Neural progenitor cell (in vitro differentiated cells): ENCODE results near the gene NFASC. TPM values are rescaled to one million over a fixed set of nuclear protein-coding genes. Genes with fewer than 3 reads are reported as not detected.

Experiments
- DNase-seq: peaks from one replicate; pipeline ENCODE4 v3.0.0-alpha.2; 2016; ENCODE audit warnings: low spot score
- H2AFZ ChIP-seq: fragments of 200-600 bp; sonication (generic); replicated peaks from 2 replicates; pipeline ENCODE4 v1.6.1; 2016; ENCODE audit warnings: antibody characterized with exemption
- H3F3A ChIP-seq: fragments of 200-600 bp; sonication (generic); 2 replicates; pipeline ENCODE4 v1.6.1; 2016; ENCODE audit warnings: antibody characterized with exemption, low read depth
- H3K27ac ChIP-seq: fragments of 200-600 bp; sonication (generic); 2 replicates; pipeline ENCODE4 v1.5.1; 2016; ENCODE audit warnings: mild to moderate bottlenecking
- H3K27me3 ChIP-seq: fragments of 200-600 bp; sonication (generic); 2 replicates; pipeline ENCODE4 v1.6.1; 2016; ENCODE audit warnings: mild to moderate bottlenecking, moderate library complexity
- H3K36me3 ChIP-seq: fragments of 200-600 bp; sonication (generic); 2 replicates; pipeline ENCODE4 v1.5.1; 2016
- H3K4me1 ChIP-seq: fragments of 200-600 bp; sonication (generic); 2 replicates; pipeline ENCODE4 v1.6.1; 2016; ENCODE audit warnings: mixed run types
- H3K4me2 ChIP-seq: fragments of 200-600 bp; sonication (generic); 2 replicates; pipeline ENCODE4 v1.6.1; 2016
- H3K4me3 ChIP-seq: fragments of 200-600 bp; sonication (generic); 2 replicates; pipeline ENCODE4 v1.5.1; 2016
- H3K79me2 ChIP-seq: fragments of 200-600 bp; sonication (generic); 2 replicates; pipeline ENCODE4 v1.6.1; 2016; ENCODE audit warnings: low read depth
- H3K9ac ChIP-seq: fragments of 200-600 bp; sonication (generic); 2 replicates; pipeline ENCODE4 v1.6.1; 2016
- H3K9me3 ChIP-seq: fragments of 200-600 bp; sonication (generic); 2 replicates; pipeline ENCODE4 v1.5.1; 2016; ENCODE audit warnings: low read depth
- H4K20me1 ChIP-seq: fragments of 200-600 bp; sonication (generic); 2 replicates; pipeline ENCODE4 v1.6.1; 2016; ENCODE audit warnings: low read depth
- H3K27ac Mint-ChIP-seq: 3 replicates; pipeline ENCODE4 v1.8.0; 2021; ENCODE audit warnings: mixed read lengths
- H3K27me3 Mint-ChIP-seq: 2 replicates; pipeline ENCODE4 v1.8.0; 2022; ENCODE audit warnings: low read depth, mild to moderate bottlenecking, inconsistent platforms, moderate library complexity, mixed read lengths; ENCODE audit not compliant: insufficient read depth
- H3K36me3 Mint-ChIP-seq: 3 replicates; pipeline ENCODE4 v1.8.0; 2021; ENCODE audit warnings: mixed read lengths
- H3K4me1 Mint-ChIP-seq: 3 replicates; pipeline ENCODE4 v1.8.0; 2021; ENCODE audit warnings: mixed read lengths
- H3K4me3 Mint-ChIP-seq: 3 replicates; pipeline ENCODE4 v1.8.0; 2021; ENCODE audit warnings: mild to moderate bottlenecking, moderate library complexity, mixed read lengths
- H3K9me3 Mint-ChIP-seq: 3 replicates; pipeline ENCODE4 v1.8.0; 2020; ENCODE audit warnings: mixed read lengths
- CTCF ChIP-seq: fragments of 200-600 bp; sonication (generic); IDR thresholded peaks from 2 replicates; pipeline ENCODE4 v1.5.1; 2017; ENCODE audit warnings: antibody characterized with exemption, mild to moderate bottlenecking
- EZH2 ChIP-seq: fragments of 200-600 bp; sonication (generic); IDR thresholded peaks from 2 replicates; pipeline ENCODE4 v1.6.1; 2017; ENCODE audit warnings: antibody characterized with exemption, mild to moderate bottlenecking, moderate library complexity
- EZH2phosphoT487 ChIP-seq: fragments of 200-600 bp; sonication (generic); IDR thresholded peaks from 2 replicates; pipeline ENCODE4 v1.6.1; 2017; ENCODE audit warnings: antibody characterized with exemption
- total RNA-seq: library from RNA; depleted of rRNA; stranded (reverse); fragments of >200 nt; gene quantifications from 2 replicates; pipeline ENCODE4 v1.2.3, GENCODE V29; 2015; ENCODE audit warnings: low replicate concordance

The NFASC gene
- total RNA-seq, 1 donor from 2014 or later, result 2.5 TPM

- Mint-ChIP-seq H3K9me3 (no peaks in the 10 kb centered on the region), H3K27ac (peak overlapping the region; percentile 22), H3K36me3 (peaks cover 6% of the 10 kb centered on the region), H3K4me1 (peaks cover 45% of the 10 kb centered on the region), H3K27me3 (peaks cover 6% of the 10 kb centered on the region), H3K4me3 (no peak overlapping the region)
- H3K4me3 ChIP-seq, result no peak overlapping the region
- H3K79me2 ChIP-seq, result no peaks in the 10 kb centered on the region
- H3K36me3 ChIP-seq, result no peaks in the 10 kb centered on the region
- H3K27ac ChIP-seq, result no peak overlapping the region
- H4K20me1 ChIP-seq, result no peaks in the 10 kb centered on the region
- no peak overlapping the region for H2AFZ ChIP-seq
- peaks cover 61% of the 10 kb centered on the region for H3K4me1 ChIP-seq
- no peak overlapping the region for H3K9ac ChIP-seq
- H3K9me3 ChIP-seq, result no peaks in the 10 kb centered on the region
- no peak overlapping the region for H3K4me2 ChIP-seq
- H3F3A ChIP-seq, result peaks cover 24% of the 10 kb centered on the region
- TF ChIP-seq EZH2phosphoT487 (no peak), EZH2 (no peak), CTCF (no peak)
- H3K27me3 ChIP-seq, result no peaks in the 10 kb centered on the region
- no peak for DNase-seq
Observed at GRCh38 chr1:204994086-204994862, 123.6 kb downstream of the NFASC start.

GRCh38 chr1:204996981-204997380 is 126.3 kb downstream of the NFASC start:
- DNase-seq, result no peak
- no peak overlapping the region for H3K4me2 ChIP-seq
- H3K4me1 Mint-ChIP-seq, result peaks cover 28% of the 10 kb centered on the region
- H3K36me3 ChIP-seq, result no peaks in the 10 kb centered on the region
- peaks cover 25% of the 10 kb centered on the region for H3K27me3 ChIP-seq
- peaks cover 5% of the 10 kb centered on the region for H3F3A ChIP-seq
- no peak for TF ChIP-seq EZH2
- TF ChIP-seq EZH2phosphoT487, result no peak
- TF ChIP-seq CTCF, result no peak
- peaks cover 6% of the 10 kb centered on the region for H3K36me3 Mint-ChIP-seq
- no peak overlapping the region for H3K4me3 ChIP-seq
- peaks cover 37% of the 10 kb centered on the region for H3K4me1 ChIP-seq
- H3K9me3 ChIP-seq, result no peaks in the 10 kb centered on the region
- H2AFZ ChIP-seq, result no peak overlapping the region
- no peak overlapping the region for H3K27ac ChIP-seq
- no peaks in the 10 kb centered on the region for H3K9me3 Mint-ChIP-seq
- no peaks in the 10 kb centered on the region for H4K20me1 ChIP-seq
- peak overlapping the region; percentile 43 for H3K27ac Mint-ChIP-seq
- no peak overlapping the region for H3K9ac ChIP-seq
- H3K4me3 Mint-ChIP-seq, result no peak overlapping the region
- no peaks in the 10 kb centered on the region for H3K79me2 ChIP-seq
- peaks cover 7% of the 10 kb centered on the region for H3K27me3 Mint-ChIP-seq

GRCh38 chr1:204997591-204998355 is 127.1 kb downstream of the NFASC start:
- Histone ChIP-seq H3K4me1 (peaks cover 41% of the 10 kb centered on the region), H3K36me3 (no peaks in the 10 kb centered on the region), H3K4me3 (no peak overlapping the region), H3K79me2 (no peaks in the 10 kb centered on the region), H3K9ac (no peak overlapping the region), H2AFZ (no peak overlapping the region), H3K27ac (no peak overlapping the region), H3F3A (peaks cover 7% of the 10 kb centered on the region), H3K4me2 (no peak overlapping the region), H3K9me3 (no peaks in the 10 kb centered on the region), H4K20me1 (peaks cover 3% of the 10 kb centered on the region), H3K27me3 (peaks cover 33% of the 10 kb centered on the region)
- no peak overlapping the region for H3K4me3 Mint-ChIP-seq
- DNase-seq, result no peak
- no peak for TF ChIP-seq CTCF
- no peak for TF ChIP-seq EZH2
- TF ChIP-seq EZH2phosphoT487, result no peak
- peaks cover 31% of the 10 kb centered on the region for H3K4me1 Mint-ChIP-seq
- no peaks in the 10 kb centered on the region for H3K9me3 Mint-ChIP-seq
- H3K27ac Mint-ChIP-seq, result peak overlapping the region; percentile 74
- H3K27me3 Mint-ChIP-seq, result peaks cover 9% of the 10 kb centered on the region
- peaks cover 6% of the 10 kb centered on the region for H3K36me3 Mint-ChIP-seq
